ENCODE data around the gene DCST1. TPM values are rescaled to one million over a fixed set of nuclear protein-coding genes. Genes with fewer than 3 reads are reported as not detected.

The DCST1 gene
- polyA plus RNA-seq, 2 of the 4 experiments (the other 2 are of a cell fraction) = 0.06 TPM; not detected in 1

GRCh38 chr1:155063550-155064110 lies 30.0 kb downstream of the DCST1 start, which contains the start of gene EFNA4:
TSS of gene EFNA4 (plus strand) at chr1:155063740. CDS start at chr1:155063824, 84 bp downstream.
- under 1% methylated on average over 32 of the region's 57 CpGs for WGBS (ENCODE audit: missing lambda C conversion rate)
- TF ChIP-seq JUN (IDR thresholded peaks at IDR 0.05) (peak in 1 of 2 experiments; percentile 50; a peak in 2 of 5 replicates), PHF8 (IDR thresholded peaks at IDR 0.05; ENCODE audit: borderline replicate concordance, low read depth) (peak; percentile 57; the same call in 1 of the 2 replicates), ZNF302 (CRISPR knock-in tag; IDR thresholded peaks at IDR 0.05) (no peak), CHD2 (IDR thresholded peaks at IDR 0.05; ENCODE audit: low read length, partially characterized antibody) (no peak), BCL3 (IDR thresholded peaks at IDR 0.05) (no peak), RFX5 (IDR thresholded peaks at IDR 0.05) (0 out of 2 replicates have a peak, but pooled peaks have one; percentile 39), NR3C1 (IDR thresholded peaks at IDR 0.05) (no peak), MAX (IDR thresholded peaks at IDR 0.05) (peak; percentile 38; the same call in 1 of the 2 replicates), SMC3 (IDR thresholded peaks at IDR 0.05) (no peak), POLR2A (IDR thresholded peaks at IDR 0.05; ENCODE audit: low read length) (peak; percentile 77)
- DNase-seq (ENCODE audit: low read depth in 1 of 2, low spot score in 1 of 2) (peak; percentile 89 to 91), ATAC-seq (peak; percentile 72 to 86), FAIRE-seq (peak; percentile 76)
- Histone ChIP-seq H3K9me3 (no peaks in the 10 kb centered on the region), H3K4me3 (peak within 1 kb of the TSS; percentile 77), H3K4me2 (peak within 1 kb of the TSS; percentile 91), H3K4me1 (peaks cover 23% of the 10 kb centered on the region), H3K27ac (peak within 1 kb of the TSS; percentile 81 to 91)
- CTCF ChIA-PET = interaction anchor here (0.5 to 27.3 kb wide), 9 partner anchors 9 to 656 kb away, joined by 3 to 350 read pairs (median 4); partner anchors contain the start of genes ADAM15, EFNA3 and KRTCAP2
- POLR2A ChIA-PET = interaction anchor here (0.5 to 1.7 kb wide), 4 partner anchors 21 to 109 kb away, joined by 3 to 5 read pairs (median 3); partner anchors contain the start of genes KRTCAP2 and PYGO2

- peak; percentile 16 to 30 for ATAC-seq
- FAIRE-seq = no peak
- Histone ChIP-seq H3K4me1 (peaks cover 23% of the 10 kb centered on the region), H3K9me3 (no peaks in the 10 kb centered on the region), H3K27ac (peak overlapping the region; percentile 81 to 91), H3K4me2 (peak overlapping the region; percentile 91), H3K4me3 (peak overlapping the region; percentile 77)
- POLR2A ChIA-PET = interaction anchor here (1.0 to 1.6 kb wide), 2 partner anchors 90 to 103 kb away, joined by 3 to 5 read pairs; partner anchors contain the start of genes CKS1B and PYGO2
- DNase-seq (ENCODE audit: low read depth in 1 of 2, low spot score in 1 of 2) = peak in 1 of 2 experiments; percentile 49
- 12% methylated on average over 13 of the region's 14 CpGs for WGBS (ENCODE audit: missing lambda C conversion rate)
- CTCF ChIA-PET = interaction anchor here (0.6 to 27.3 kb wide), 5 partner anchors 6 to 295 kb away, joined by 3 to 350 read pairs (median 319); partner anchors contain the start of genes ADAM15, EFNA3 and EFNA4
- peak; percentile 90 for TF ChIP-seq ESRRA (IDR thresholded peaks at IDR 0.05; ENCODE audit: borderline replicate concordance, low read length)
- no peak for TF ChIP-seq SREBF2 (IDR thresholded peaks at IDR 0.05)
- TF ChIP-seq ZFP36 (IDR thresholded peaks at IDR 0.05; ENCODE audit: borderline replicate concordance, partially characterized antibody) = no peak
- TF ChIP-seq KDM1A (IDR thresholded peaks at IDR 0.05; ENCODE audit: low read depth) = 0 out of 2 replicates have a peak, but pooled peaks have one; percentile 74
- no peak for TF ChIP-seq RFX5 (IDR thresholded peaks at IDR 0.05)
- no peak for TF ChIP-seq BCL3 (IDR thresholded peaks at IDR 0.05)
- no peak for TF ChIP-seq SMC3 (IDR thresholded peaks at IDR 0.05)
These were observed 30.6 kb downstream of the DCST1 start for GRCh38 chr1:155064111-155064831.

GRCh38 chr1:155064832-155065429 lies 31.3 kb downstream of the DCST1 start:
- ChIA-PET POLR2A (interaction anchor here (1.0 to 1.6 kb wide), 2 partner anchors 91 to 104 kb away, joined by 3 to 5 read pairs; partner anchors contain the start of genes CKS1B and PYGO2), CTCF (interaction anchor here (0.6 to 27.3 kb wide), 6 partner anchors 6 to 395 kb away, joined by 3 to 350 read pairs (median 165); partner anchors contain the start of genes ADAM15, EFNA3 and EFNA4)
- Histone ChIP-seq H3K4me2 (peak overlapping the region; percentile 91), H3K4me3 (no peak overlapping the region), H3K9me3 (no peaks in the 10 kb centered on the region), H3K4me1 (peaks cover 25% of the 10 kb centered on the region), H3K27ac (no peak overlapping the region)
- TF ChIP-seq NFE2L2 (conservative IDR thresholded peaks at IDR 0.05; ENCODE audit: low read length) (no peak), MYC (IDR thresholded peaks at IDR 0.05; ENCODE audit: borderline replicate concordance, low read length) (no peak), ZFP36 (IDR thresholded peaks at IDR 0.05; ENCODE audit: borderline replicate concordance, partially characterized antibody) (no peak), ESRRA (IDR thresholded peaks at IDR 0.05; ENCODE audit: borderline replicate concordance, low read length) (no peak)
- no peak for DNase-seq (ENCODE audit: low read depth in 1 of 2, low spot score in 1 of 2)
- FAIRE-seq = no peak
- WGBS (ENCODE audit: missing lambda C conversion rate) = 80% methylated on average over 5 of the region's 5 CpGs
- ATAC-seq = no peak

Data from A549 (cell line).